ENCODE measurements around the gene ANKMY1.
A peak's percentile ranks its signal among the peaks of the same experiment; 100 is the strongest.

The ANKMY1 gene

DNA sequence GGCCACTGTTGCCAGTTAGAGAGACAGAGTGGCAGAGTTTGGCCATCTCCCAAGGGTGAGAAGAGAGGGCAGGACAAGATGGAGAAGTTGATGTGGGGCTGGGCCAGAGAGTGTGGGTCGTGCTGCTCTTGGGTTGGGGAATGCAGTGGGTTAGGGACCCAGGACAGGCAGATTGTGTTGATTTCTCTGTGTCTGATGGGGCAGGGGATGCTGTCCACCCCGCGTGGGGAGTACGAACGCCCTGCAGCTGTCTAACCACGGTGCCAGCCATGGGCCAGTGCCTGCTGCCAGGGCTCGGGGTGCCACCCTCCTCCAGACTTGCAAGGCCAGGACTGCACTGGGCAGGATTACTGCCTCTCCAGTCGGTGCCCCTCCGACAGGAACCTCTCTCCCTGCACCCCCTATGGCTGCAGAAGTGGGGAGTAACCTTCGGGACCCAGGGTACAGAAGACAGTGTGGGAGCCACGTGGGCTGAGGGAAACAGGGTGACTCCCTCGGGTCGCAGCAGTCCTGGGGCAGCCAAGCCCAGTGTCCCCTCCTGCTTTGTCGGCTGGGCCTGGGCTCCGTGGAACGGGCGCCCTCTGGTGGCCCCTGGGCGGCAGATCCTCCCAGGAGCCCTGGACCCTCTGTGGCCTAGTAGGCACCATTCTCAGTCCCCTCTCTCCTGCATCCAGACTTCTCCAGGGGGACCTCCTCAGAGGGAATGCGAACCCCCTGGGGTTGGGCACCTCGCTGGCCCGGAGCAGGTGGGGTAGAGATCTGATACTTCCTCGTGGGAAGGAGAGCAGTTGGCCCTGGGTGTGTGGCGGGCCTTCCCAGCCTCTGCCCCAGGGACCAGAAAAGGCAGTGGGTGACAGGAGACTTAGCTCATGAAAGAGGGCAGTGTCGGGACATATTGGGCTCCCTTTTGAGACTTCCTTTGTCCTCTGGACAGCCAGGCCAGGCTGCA, 119.7 kb downstream of the ANKMY1 start:
- TF ChIP-seq, protein P1, sequence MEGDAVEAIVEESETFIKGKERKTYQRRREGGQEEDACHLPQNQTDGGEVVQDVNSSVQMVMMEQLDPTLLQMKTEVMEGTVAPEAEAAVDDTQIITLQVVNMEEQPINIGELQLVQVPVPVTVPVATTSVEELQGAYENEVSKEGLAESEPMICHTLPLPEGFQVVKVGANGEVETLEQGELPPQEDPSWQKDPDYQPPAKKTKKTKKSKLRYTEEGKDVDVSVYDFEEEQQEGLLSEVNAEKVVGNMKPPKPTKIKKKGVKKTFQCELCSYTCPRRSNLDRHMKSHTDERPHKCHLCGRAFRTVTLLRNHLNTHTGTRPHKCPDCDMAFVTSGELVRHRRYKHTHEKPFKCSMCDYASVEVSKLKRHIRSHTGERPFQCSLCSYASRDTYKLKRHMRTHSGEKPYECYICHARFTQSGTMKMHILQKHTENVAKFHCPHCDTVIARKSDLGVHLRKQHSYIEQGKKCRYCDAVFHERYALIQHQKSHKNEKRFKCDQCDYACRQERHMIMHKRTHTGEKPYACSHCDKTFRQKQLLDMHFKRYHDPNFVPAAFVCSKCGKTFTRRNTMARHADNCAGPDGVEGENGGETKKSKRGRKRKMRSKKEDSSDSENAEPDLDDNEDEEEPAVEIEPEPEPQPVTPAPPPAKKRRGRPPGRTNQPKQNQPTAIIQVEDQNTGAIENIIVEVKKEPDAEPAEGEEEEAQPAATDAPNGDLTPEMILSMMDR (IDR thresholded peaks at IDR 0.05; ENCODE audit: control insufficient read depth, extremely low read depth, insufficient read depth): peak; percentile 91
- DNase-seq (ENCODE audit: low read depth): no peak
- no peak overlapping the region for H3K4me3 ChIP-seq (ENCODE audit: low read depth, low read length)

DNA sequence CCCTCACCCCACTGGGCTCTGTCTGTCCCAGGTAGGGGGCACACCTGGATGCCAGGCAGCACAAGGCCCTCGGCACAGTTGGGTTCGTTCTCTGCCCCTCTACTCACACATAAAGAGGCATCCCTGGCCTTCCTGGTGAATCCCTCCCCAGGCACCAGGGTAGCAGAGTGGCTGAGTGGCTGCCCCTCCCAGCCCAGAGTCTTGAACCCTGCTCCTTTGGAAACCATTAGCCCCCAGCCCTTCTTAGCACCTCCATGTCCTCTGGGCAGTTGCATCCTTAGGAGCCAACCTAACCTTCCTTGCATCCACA, 120.3 kb downstream of the ANKMY1 start:
- TF ChIP-seq, protein P1 (IDR thresholded peaks at IDR 0.05; ENCODE audit: control insufficient read depth, extremely low read depth, insufficient read depth): no peak
- H3K4me3 ChIP-seq (ENCODE audit: low read depth, low read length): no peak overlapping the region
- DNase-seq (ENCODE audit: low read depth): no peak

DNA sequence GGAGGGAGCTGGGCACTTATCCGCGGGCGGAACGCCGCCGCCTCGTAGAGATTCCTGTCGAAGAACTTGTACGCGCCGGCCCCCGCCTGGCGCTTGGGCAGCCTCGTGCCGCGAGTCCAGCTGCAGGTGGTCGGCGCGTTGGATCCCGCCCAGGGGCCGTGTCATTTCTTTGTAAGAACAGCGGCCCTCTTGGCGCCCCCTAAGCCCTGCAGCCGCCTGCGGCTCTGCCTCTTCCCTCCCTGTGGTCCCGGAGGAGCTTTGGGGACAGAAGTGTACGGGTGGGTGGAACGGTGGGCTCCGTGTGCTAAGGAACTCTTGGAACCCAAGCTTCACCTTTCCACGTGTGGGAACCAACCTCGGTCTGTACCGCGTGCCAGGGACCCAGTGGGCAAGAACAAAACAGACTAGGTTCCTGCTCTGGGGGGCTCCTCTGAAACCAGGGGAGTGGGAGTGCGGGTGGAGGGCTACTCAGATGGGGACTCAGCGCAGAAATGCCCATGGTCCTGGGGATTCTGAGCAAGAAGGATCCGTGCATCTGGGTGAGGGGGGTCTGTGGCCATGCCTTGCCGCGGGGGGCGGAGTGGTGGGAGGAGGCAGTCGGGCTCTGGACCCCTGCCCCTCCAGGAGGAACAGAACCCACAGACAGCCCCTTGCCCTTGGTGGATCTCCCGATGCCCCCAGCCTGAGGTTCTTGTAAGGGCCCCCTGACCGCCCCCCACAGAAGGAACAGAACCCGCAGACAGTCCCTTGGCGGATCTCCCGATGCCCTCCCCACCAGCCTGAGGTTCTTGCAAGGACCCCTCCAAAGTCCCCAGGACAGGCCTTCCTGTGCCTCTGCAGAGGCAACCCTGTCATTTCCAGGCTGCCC, 120.9 kb downstream of the ANKMY1 start:
- peak overlapping the region; percentile 47 for H3K4me3 ChIP-seq (ENCODE audit: low read depth, low read length)
- no peak for DNase-seq (ENCODE audit: low read depth)
- TF ChIP-seq, protein P1 (IDR thresholded peaks at IDR 0.05; ENCODE audit: control insufficient read depth, extremely low read depth, insufficient read depth): no peak

DNA sequence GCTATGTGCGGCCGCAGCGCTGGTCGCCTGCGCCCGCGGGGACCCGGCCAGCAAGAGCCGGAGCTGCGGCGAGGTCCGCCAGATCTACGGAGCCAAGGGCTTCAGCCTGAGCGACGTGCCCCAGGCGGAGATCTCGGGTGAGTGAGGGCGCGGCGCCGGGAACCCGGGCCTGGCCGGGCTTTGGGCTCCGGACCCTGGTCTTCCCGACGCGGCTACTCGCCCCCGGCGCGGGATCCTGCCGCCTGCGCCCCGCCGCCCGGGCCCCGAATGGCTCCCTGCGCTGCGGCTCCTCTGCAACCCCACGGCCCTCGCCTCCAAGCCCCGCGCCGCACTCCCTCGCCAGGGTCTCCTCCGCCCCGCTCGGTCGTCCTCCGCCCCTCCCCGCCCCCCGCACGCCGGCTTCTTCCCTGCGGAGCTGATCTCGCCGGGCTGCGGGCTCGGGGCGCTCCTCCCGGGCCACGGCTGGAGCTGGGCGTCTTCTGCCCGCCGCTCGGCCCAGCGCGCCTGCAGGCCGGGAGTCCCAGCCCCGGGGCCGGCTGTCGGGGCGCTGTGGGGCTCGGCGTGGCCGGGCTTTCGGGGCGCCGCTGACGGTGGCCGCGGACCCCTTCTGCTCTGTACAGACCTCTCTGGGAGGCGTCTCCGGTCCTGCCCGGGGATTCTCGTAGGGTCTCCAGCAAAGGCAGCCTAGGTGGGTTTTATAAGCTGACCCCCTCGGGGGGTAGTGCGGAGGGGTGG, 121.7 kb downstream of the ANKMY1 start:
- peak overlapping the region; percentile 47 for H3K4me3 ChIP-seq (ENCODE audit: low read depth, low read length)
- TF ChIP-seq, protein P1 (IDR thresholded peaks at IDR 0.05; ENCODE audit: control insufficient read depth, extremely low read depth, insufficient read depth): no peak
- DNase-seq (ENCODE audit: low read depth): no peak

DNA sequence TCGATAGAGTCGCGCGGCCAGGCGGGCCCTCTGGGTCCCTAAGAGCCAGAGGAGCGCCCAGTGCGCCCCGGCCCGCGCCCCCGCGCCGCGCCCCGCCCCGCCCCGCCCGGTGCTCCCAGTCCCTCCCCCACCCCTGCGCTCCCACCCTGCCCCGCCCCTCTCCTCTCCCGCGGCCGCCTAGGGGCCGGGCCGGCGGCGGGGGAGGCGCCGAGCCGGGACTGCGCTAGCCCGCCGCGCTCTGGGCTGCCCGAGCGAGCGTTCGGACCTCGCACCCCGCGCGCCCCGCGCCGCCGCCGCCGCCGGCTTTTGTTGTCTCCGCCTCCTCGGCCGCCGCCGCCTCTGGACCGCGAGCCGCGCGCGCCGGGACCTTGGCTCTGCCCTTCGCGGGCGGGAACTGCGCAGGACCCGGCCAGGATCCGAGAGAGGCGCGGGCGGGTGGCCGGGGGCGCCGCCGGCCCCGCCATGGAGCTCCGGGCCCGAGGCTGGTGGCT, 122.3 kb downstream of the ANKMY1 start, which contains the start of gene GPC1:
GPC1 (plus strand) TSS at position 207 of the 491 bp plus-strand sequence; CDS start at position 463, 256 bp downstream.
- peak within 1 kb of the TSS; percentile 49 for H3K4me3 ChIP-seq (ENCODE audit: low read depth, low read length)
- TF ChIP-seq, protein P1 (IDR thresholded peaks at IDR 0.05; ENCODE audit: control insufficient read depth, extremely low read depth, insufficient read depth): no peak
- DNase-seq (ENCODE audit: low read depth): no peak

DNA sequence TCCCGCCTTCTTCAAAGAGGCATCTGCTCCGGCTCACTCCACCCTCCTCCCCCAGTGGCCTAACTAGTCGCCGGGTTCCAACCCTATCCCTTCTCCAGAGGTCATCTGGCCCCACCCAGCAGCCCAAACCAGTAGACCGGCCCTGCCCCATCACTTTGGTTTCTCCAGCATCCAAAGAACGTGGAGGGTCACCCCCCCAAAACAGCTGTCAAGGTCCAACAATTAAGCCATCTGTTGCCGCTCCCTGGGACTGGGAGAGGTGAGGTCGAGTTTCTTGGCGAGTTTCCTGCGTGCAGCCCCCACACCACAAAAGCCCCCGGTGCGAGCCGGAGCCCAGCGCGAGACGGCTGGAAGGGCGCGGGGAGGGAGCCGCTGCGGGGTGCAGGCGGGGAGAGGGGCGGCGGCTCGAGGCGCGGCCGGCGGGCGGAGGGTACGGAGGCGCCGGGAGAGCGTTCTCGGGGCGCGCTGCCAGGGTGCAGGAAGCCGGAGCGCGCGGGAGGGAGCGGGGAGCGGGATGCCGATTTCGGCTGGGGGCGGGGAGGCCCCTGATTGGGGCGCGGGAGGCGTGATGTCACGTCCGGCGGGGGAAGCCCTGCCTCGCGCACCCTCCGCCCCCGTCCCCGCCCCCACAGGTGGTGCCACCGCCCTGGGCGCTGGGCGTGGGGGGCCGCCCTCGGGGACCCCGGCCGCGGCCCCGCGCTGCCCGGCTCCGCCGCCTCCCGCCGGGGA, 122.9 kb downstream of the ANKMY1 start:
- H3K4me3 ChIP-seq (ENCODE audit: low read depth, low read length): peak overlapping the region; percentile 49
- TF ChIP-seq, protein P1 (IDR thresholded peaks at IDR 0.05; ENCODE audit: control insufficient read depth, extremely low read depth, insufficient read depth): no peak
- DNase-seq (ENCODE audit: low read depth): peak; percentile 26
